HUES6 (cell line): Measurements from ENCODE around the gene BTNL9.
A peak's percentile ranks its signal among the peaks of the same experiment; 100 is the strongest.

Source experiments
- H3K27ac ChIP-seq: 2 replicates; pipeline ENCODE4 v1.7.0; 2013; ENCODE audit warnings: low read depth, mild to moderate bottlenecking, low read length, inconsistent platforms
- H3K27me3 ChIP-seq: 2 replicates; pipeline ENCODE4 v1.6.1; 2013; ENCODE audit warnings: low read length; ENCODE audit not compliant: control insufficient read depth, insufficient read depth
- H3K36me3 ChIP-seq: 2 replicates; pipeline ENCODE4 v1.6.1; 2013; ENCODE audit warnings: low read length; ENCODE audit not compliant: control insufficient read depth, insufficient read depth
- H3K4me1 ChIP-seq: 2 replicates; pipeline ENCODE4 v1.6.1; 2013; ENCODE audit warnings: low read length; ENCODE audit not compliant: control insufficient read depth, insufficient read depth
- H3K4me3 ChIP-seq: 2 replicates; pipeline ENCODE4 v1.5.1; 2013; ENCODE audit warnings: low read depth, low read length
- H3K9ac ChIP-seq: one replicate; pipeline ENCODE4 v1.6.1; 2013; ENCODE audit warnings: mild to moderate bottlenecking, low read length
- H3K9me3 ChIP-seq: 2 replicates; pipeline ENCODE4 v1.6.1; 2013; ENCODE audit warnings: low read depth, low read length; ENCODE audit not compliant: control insufficient read depth, insufficient read depth

Gene BTNL9

DNA sequence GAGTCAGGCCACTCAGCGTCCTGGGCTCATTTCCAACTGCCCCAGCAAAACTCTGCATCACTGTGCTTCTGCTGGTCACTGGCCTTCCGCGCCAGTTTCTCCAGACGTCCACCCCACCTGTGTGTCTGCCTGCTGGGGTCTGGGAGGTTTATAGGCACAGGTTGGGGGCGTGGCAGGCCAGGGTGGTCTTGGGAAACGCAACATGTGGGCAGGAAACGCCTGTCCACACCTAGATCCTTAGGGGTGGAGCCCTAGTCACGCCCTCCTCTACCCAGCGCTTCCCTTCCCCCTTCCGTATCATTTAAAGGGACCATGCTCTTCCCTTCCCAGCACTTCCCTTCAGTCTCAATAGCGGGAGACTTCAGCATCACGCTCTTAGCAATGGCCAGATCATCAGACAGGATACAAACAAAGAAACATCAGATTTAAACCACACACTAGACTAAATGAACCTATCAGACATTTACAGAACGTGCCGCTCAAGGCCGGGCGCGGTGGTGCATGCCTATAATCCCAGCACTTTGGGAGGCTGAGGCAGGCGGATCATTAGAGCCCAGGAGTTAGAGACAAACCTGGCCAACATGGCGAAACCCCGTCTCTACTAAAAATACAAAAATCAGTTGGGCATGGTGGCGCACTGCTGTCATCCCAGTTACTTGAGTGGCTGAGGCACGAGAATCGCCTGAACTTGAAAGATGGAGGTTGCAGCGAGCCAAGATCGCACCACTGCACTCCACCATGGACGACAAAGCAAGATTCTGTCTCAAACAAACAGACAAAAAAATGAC lies 11.8 kb upstream of the BTNL9 start:
- Histone ChIP-seq H3K27me3 (0 out of 2 replicates have a peak, but pooled peaks cover 4% of the 10 kb centered on the region), H3K4me1 (no peaks in the 10 kb centered on the region), H3K36me3 (no peaks in the 10 kb centered on the region), H3K9ac (no peak overlapping the region), H3K9me3 (peaks cover 5% of the 10 kb centered on the region; the same call in 1 of the 2 replicates), H3K4me3 (peak overlapping the region; percentile 50), H3K27ac (no peak overlapping the region)

- Histone ChIP-seq H3K9ac (no peak overlapping the region), H3K9me3 (peaks cover 5% of the 10 kb centered on the region; the same call in 1 of the 2 replicates), H3K27me3 (no peaks in the 10 kb centered on the region), H3K27ac (no peak overlapping the region), H3K4me1 (peaks cover 6% of the 10 kb centered on the region; the same call in 1 of the 2 replicates), H3K36me3 (no peaks in the 10 kb centered on the region), H3K4me3 (no peak overlapping the region)
Observed at GRCh38 chr5:181031716-181032115, 8.3 kb upstream of the BTNL9 start.

- Histone ChIP-seq H3K9me3 (peaks cover 5% of the 10 kb centered on the region; the same call in 1 of the 2 replicates), H3K9ac (no peak overlapping the region), H3K27ac (no peak overlapping the region), H3K36me3 (no peaks in the 10 kb centered on the region), H3K4me1 (peaks cover 11% of the 10 kb centered on the region; the same call in 1 of the 2 replicates), H3K4me3 (no peak overlapping the region), H3K27me3 (peaks cover 11% of the 10 kb centered on the region)
Observed at GRCh38 chr5:181035991-181036815, 3.9 kb upstream of the BTNL9 start.

GRCh38 chr5:181036816-181037364 lies 3.2 kb upstream of the BTNL9 start:
- Histone ChIP-seq H3K4me1 (peaks cover 11% of the 10 kb centered on the region; the same call in 1 of the 2 replicates), H3K9ac (no peak overlapping the region), H3K27me3 (peaks cover 15% of the 10 kb centered on the region)

DNA sequence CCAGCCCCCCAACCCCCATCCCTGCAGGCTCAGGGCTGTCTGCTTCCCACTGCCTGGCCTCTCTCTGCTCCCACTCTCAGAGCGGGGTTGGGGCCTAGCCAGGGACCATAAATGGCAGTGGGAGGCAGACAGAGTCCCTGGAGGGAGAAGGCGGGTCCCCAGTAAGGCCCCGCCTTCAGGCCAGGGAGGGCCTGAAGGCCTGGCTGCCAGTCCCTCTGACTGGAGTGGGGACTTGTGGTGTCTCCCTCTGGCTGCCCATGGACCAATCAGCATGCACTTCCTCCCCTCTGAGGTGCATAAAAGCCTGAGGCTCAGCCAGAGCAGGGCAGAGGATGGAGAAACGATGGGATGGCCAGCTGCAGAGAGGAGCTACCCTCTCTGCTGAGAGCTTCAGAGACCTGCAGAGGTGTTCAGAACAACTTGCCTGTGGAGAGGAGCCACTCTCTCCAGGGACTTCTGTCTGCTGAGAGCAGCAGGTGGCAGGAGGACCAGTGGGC lies 2.7 kb upstream of the BTNL9 start:
- Histone ChIP-seq H3K9ac (no peak overlapping the region), H3K27ac (no peak overlapping the region), H3K27me3 (peaks cover 20% of the 10 kb centered on the region)

More at GRCh38 chr5:181036816-181037364, 3.2 kb upstream of the BTNL9 start:
- Histone ChIP-seq H3K36me3 (no peaks in the 10 kb centered on the region), H3K27ac (no peak overlapping the region), H3K9me3 (peaks cover 5% of the 10 kb centered on the region; the same call in 1 of the 2 replicates), H3K4me3 (no peak overlapping the region)

GRCh38 chr5:181039471-181039870 lies 595 bp upstream of the BTNL9 start:
- H3K36me3 ChIP-seq = no peaks in the 10 kb centered on the region
- peaks cover 11% of the 10 kb centered on the region; the same call in 1 of the 2 replicates for H3K4me1 ChIP-seq
- H3K9ac ChIP-seq = no peak overlapping the region
- no peaks in the 10 kb centered on the region for H3K9me3 ChIP-seq
- no peak overlapping the region for H3K27ac ChIP-seq
- no peak overlapping the region for H3K4me3 ChIP-seq
- H3K27me3 ChIP-seq = peaks cover 40% of the 10 kb centered on the region

More for the DNA sequence above, 2.7 kb upstream of the BTNL9 start:
- Histone ChIP-seq H3K4me3 (no peak overlapping the region), H3K9me3 (peaks cover 5% of the 10 kb centered on the region; the same call in 1 of the 2 replicates), H3K36me3 (no peaks in the 10 kb centered on the region), H3K4me1 (peaks cover 11% of the 10 kb centered on the region; the same call in 1 of the 2 replicates)

DNA sequence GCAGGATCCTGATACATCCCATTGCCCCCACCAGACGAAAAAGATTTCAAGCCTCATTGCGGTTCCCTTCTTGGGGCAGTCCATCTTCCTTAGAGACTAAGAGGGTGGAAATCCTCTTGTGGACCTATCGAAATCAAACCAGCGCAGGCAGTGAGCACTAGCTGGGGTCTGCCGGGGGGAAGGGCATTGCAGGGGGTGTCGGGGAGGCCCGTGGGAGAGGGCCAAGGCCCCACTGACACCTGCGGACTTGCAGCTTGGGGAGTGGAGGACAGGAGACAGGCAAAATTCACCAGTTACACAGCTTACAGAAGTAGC lies 522 bp downstream of the BTNL9 start:
- H3K27ac ChIP-seq = no peak overlapping the region
- H3K36me3 ChIP-seq = no peaks in the 10 kb centered on the region
- no peak overlapping the region for H3K9ac ChIP-seq
- peaks cover 11% of the 10 kb centered on the region; the same call in 1 of the 2 replicates for H3K4me1 ChIP-seq
- H3K27me3 ChIP-seq = peaks cover 51% of the 10 kb centered on the region
- H3K9me3 ChIP-seq = no peaks in the 10 kb centered on the region
- H3K4me3 ChIP-seq = no peak overlapping the region

GRCh38 chr5:181041043-181041442 lies 977 bp downstream of the BTNL9 start:
- H3K9me3 ChIP-seq = no peaks in the 10 kb centered on the region
- H3K9ac ChIP-seq = no peak overlapping the region
- no peak overlapping the region for H3K4me3 ChIP-seq
- H3K27me3 ChIP-seq = peaks cover 53% of the 10 kb centered on the region
- no peaks in the 10 kb centered on the region for H3K36me3 ChIP-seq
- peaks cover 11% of the 10 kb centered on the region; the same call in 1 of the 2 replicates for H3K4me1 ChIP-seq
- H3K27ac ChIP-seq = no peak overlapping the region

DNA sequence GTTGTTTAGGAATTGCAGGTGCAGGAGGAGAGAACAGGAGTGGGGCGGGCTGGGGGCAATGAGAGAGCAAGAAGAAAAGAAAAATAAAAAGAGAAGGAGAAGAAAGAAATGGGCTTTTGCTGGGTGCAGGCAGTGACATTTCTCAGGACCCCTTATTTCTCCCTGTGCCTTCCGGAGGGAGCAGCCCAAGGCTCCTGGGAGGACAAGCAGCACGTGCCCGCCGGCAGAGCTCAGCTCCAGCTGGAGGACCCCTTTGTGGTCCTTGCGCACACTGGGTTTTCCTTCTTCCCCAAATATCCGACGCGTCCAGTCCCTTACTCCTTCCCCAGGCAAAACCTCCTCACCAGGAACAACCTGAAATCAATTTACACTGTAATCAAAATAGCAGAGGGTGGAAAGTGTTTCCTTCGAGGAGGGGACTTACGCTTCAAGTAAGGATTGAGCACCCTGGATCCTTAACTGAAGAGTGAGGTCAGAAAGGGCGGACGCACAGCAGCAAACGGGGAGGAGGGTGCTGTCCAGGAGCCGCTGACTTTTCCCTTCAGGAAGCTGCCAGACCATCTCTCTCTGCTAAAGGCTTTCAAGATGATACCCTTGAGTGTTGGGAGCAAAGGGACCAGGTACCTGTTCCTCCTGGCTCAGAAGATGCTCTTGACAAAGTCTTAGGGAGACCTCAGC lies 2.1 kb downstream of the BTNL9 start:
- Histone ChIP-seq H3K4me1 (peaks cover under 1% of the 10 kb centered on the region; the same call in 1 of the 2 replicates), H3K27ac (no peak overlapping the region), H3K36me3 (no peaks in the 10 kb centered on the region), H3K9ac (no peak overlapping the region), H3K27me3 (peaks cover 64% of the 10 kb centered on the region), H3K9me3 (no peaks in the 10 kb centered on the region), H3K4me3 (no peak overlapping the region)

GRCh38 chr5:181042722-181043121 lies 2.7 kb downstream of the BTNL9 start:
- Histone ChIP-seq H3K36me3 (no peaks in the 10 kb centered on the region), H3K4me1 (no peaks in the 10 kb centered on the region), H3K27ac (no peak overlapping the region), H3K4me3 (no peak overlapping the region), H3K9ac (no peak overlapping the region), H3K27me3 (peaks cover 70% of the 10 kb centered on the region), H3K9me3 (no peaks in the 10 kb centered on the region)
